Measurements from ENCODE around the gene CFAP99.
"Not testable (repeated sequence)": the region's sequence is repeated elsewhere in the genome, so short reads cannot be mapped to it uniquely, and the experiment has no call there.

Gene CFAP99

DNA sequence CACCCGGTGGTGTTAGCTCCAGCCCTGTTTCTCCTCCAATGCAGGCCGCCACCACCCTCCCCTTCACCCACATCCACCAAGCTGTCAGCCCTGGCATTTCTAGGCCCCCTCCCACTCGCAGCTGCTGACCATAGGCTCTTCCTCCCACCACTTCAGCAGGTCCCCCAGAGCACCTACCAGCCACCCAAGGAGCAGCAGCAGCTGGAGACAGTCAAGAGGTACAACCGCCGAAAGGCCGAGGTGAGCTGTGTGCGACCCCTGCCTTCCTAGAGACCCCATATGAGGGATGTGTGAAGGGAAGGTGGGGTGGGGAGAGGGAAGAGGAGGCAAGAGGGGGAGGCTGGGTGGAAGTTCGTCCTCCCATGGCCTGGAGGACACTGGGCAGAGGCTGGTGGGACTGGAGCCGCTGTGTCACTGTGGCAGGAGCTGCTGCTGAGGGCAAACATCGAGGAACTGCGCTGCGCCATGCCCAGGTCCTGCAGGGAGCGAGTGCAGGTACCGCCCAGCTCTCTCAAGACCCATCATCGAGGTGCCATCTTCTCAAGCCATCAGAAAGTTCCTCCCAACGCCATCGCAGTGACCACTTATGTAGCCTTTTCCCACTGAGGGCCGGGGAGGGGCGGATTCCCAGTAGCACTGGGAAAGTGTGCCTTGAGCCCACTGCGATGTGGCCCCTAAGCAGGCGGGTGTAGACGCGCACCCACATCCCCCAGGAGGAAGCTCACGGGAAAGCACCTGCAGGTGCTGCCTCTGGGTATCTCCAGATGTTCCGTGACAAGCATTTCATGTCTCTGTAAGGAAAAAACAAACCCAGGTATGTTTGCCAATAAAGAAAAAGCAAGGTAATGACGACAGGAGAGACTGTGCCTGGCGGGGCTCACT lies 31.0 kb downstream of the CFAP99 start:
- no peak for FAIRE-seq

- no peak for FAIRE-seq
Observed at GRCh38 chr4:2450394-2451035, 31.8 kb downstream of the CFAP99 start.

- FAIRE-seq: no peak
Observed at GRCh38 chr4:2451036-2451520, 32.3 kb downstream of the CFAP99 start.

DNA sequence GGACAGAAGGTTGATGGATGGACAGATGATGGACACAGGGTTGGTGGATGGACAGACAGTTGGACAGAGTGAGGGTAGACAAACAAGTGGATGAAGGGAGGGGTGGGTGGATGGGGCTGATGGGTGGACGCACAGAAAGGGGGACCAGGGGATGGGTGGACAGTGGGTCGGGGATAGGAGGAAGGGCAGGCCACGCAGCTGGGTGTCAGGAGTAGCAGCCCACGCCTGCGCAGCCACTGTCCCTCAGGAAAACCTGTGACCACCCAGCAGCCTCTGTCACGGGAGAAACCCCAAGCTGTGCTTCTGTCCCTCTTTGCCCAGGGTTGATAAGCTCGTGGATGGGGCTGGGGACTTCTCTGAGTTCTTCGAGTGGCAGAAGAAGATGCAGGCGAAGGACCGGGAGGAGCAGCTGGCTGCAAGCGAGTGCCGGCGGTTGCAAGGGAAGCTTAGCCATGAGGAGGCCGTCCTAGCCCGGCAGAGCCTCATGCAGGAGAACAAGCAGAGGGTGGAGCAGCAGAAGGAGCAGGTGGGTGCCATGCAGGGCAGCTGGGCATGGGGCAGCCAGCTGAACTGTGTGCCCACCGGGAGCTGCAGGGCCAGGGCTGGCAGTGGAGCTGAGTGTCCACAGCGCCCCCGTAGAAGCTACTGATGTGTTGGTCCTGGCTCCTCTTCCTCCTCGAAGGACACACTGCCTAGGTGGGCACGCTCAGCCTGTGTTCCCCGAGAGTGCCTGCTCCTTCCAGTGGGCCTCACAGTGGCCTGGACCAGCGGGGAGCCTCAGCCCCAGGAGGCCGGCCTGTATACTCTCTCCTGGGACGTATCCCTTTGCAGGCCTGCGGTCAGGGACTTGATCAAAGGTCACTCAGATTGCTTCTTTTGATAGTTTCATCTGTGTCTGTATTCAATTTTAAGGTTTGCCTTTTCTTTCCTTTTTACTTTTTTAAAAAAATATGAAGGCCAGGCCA lies 33.3 kb downstream of the CFAP99 start:
- FAIRE-seq: no peak

DNA sequence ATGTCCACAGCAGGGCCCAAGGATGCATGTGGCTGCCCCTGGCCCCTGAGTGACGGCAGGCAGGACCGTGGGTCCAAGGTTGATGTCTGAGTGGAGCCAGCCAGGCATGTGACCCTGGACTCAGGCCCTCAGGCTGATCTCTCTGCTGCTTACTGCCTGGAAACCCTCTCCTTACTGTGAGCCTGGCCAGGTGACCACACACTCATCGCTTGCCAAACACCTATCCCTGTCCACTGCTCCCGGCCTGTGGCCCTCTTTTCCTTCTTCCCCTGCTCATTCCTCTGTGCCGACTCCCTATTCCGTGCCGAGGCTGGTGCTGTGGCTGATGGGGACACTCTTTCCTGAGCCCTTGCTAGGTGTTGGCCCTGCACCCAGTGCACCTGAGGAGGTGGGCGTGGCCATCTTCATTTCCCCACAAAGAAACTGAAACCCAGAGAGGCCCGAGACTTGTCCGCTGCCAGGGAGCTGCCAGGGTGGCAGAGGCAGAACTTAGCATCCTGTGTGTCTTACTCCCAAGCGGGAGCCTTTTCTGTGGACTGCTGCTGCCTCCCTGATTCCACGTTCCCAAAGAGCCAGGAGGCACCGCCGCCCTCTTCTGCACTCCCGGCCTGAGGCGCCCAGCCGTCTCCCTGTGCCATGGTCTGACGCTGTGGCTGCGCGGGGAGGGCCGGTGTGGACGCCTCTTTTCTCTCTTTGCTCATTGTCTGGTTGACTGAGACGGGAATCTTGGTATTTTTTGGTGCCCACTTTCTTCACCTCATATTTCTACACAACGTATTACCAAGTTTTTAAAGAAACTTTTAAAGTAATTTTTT lies 38.9 kb downstream of the CFAP99 start:
- no peak for FAIRE-seq

- no peak for FAIRE-seq
Observed at GRCh38 chr4:2458546-2459491, 40.1 kb downstream of the CFAP99 start.

GRCh38 chr4:2459589-2460349 lies 41.0 kb downstream of the CFAP99 start:
- FAIRE-seq: no peak

- no peak for FAIRE-seq
Observed at GRCh38 chr4:2461246-2461960, 42.6 kb downstream of the CFAP99 start.

- no peak for FAIRE-seq
Observed at GRCh38 chr4:2462218-2462991, 43.6 kb downstream of the CFAP99 start.

GRCh38 chr4:2462992-2463762 lies 44.4 kb downstream of the CFAP99 start:
- no peak for FAIRE-seq

DNA sequence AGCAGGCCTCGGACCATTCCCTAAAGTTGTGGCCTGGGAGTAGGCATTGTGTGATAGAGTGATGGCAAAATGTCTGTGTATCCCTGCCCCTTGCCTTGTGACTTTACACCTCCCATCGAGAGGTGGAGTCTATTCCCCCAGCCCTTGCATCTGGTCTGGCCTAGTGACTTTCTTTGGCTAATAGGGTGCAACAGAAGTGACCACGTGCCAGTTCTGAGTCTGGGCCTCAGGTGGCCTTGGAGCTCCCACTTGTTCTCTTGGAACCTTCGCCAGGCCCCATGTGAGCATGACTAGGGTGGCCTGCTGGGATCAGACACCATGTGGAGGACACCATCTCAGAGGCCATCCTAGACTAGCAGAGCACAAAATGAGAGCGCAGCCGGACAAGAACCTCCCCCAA lies 46.3 kb downstream of the CFAP99 start:
- FAIRE-seq: no peak

DNA sequence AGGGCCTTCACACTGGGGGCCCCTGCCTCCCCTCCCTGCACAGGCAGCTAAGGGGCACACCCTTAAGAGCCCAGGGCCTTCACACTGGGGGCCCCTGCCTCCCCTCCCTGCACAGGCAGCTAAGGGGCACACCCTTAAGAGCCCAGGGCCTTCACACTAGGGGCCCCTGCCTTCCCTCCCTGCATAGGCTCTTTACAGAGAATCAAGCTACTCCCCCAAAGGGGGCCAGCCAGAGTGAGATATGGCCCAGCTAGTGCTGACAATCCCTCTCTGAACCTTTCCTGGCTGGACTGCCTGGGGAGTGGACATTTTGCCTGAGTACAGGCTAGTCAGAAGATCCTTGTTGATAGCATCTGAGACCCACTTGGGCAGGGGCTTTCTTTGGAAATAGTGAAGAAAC lies 46.8 kb downstream of the CFAP99 start:
- FAIRE-seq: not testable (repeated sequence)

DNA sequence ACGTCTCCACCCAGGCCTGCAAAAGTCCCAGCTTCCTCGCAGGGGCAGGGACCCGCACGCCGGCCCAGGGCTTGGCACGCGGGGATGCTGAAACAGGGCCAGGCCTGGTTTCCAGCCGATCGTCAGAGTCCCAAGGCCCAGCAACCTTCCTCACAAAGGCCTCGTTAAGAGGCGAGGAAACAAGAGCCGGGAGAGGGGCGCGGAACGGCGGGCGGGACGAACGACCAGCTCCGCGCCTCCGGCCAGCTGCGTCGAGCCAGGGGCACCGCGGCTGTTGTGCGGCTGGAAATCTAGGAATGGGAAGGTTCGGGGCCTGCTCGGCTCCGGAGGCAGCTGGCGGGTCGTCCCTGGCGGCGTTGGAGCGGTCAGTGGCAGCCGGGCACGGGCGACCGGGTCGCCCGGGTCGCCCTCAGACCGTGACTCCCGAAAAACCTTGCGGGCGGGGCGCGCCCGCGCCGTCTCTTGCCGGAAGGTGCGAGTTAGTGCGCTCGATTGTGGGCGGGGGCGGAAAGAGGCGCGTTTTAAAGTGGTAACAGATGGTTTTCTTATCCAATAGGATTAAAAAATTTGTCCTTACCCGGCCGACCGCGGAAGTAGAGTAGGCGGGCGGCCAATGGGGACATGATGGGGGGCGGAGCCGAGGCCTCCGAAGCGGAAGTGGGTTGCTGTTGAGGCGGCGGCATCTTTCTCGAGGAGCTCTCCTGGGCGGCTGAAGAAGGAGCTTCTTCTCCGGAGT lies 49.9 kb downstream of the CFAP99 start, which contains the start of gene RNF4:
Gene RNF4 (plus strand): TSS at position 651 of the 736 bp plus-strand sequence. CDS start 21,388 bp downstream, outside the sequence.
- FAIRE-seq: peak; percentile 92

DNA sequence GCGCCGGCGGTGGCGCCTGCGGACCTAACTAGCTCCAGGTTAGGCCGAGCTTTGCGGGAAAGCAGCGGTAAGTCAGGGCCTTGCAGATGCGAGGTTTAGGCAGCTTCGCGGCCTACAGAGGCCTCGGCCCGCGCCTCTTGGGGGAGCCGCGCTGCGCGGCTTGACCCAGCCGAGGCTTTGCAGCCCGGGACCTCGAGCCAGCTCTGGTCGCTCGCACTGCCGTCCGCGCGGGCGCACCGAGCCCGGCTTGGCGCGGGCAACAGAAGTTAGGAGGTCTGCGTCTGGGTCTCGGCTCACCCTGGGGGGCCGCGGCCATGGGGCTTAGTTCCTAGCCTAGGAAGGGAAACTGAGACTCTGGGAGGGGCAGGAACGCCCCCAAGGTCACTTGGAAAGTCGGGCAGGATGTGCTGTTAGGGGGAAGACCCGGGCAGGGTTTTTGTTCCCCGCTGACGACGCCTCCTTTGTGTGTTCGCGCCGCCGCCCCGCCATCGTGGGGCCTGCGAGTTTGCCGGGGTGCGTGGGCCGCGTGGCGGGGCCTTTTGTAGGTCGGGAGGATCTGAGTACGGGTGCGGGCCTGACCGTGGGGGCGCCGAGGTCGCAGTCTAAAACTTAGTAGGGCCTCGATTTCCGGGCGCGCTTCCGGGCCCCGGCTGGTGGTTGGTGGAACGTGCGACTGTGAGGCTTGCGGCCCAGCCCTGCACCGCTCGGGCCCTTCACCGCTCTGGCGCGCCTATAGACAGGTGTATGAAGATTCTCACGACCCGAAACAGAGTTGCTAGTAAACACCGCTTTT lies 50.6 kb downstream of the CFAP99 start:
- no peak for FAIRE-seq

GRCh38 chr4:2470791-2471190 lies 52.0 kb downstream of the CFAP99 start:
- FAIRE-seq: no peak

GRCh38 chr4:2472187-2472586 lies 53.4 kb downstream of the CFAP99 start:
- FAIRE-seq: no peak
